NB4 (cell line): ENCODE results near the gene PCDHGC5.

Experiments used
- DNase-seq: peaks from one replicate; pipeline ENCODE4 v3.0.0; 2010; ENCODE audit warnings: low read depth
- H3K4me3 ChIP-seq: one replicate; pipeline ENCODE4 v1.5.1; 2011; ENCODE audit warnings: mild to moderate bottlenecking, low read depth, low read length, moderate library complexity
- CTCF ChIP-seq: IDR thresholded peaks from one replicate; pipeline ENCODE4 v1.5.1; 2012; ENCODE audit warnings: low read depth, low read length
- MAX ChIP-seq: IDR thresholded peaks from 2 replicates; pipeline ENCODE4 v1.6.1; 2011; ENCODE audit warnings: low read depth, low read length
- MYC ChIP-seq: IDR thresholded peaks from 2 replicates; pipeline ENCODE4 v1.6.1; 2011; ENCODE audit warnings: low read depth, low read length
- POLR2A ChIP-seq: IDR thresholded peaks from 2 replicates; pipeline ENCODE4 v1.6.1; 2011; ENCODE audit warnings: mild to moderate bottlenecking; ENCODE audit not compliant: insufficient read length; ENCODE audit errors: extremely low read depth

The PCDHGC5 gene

GRCh38 chr5:141476132-141476911 lies 12.6 kb upstream of the PCDHGC5 start:
- no peak for TF ChIP-seq CTCF
- no peak for TF ChIP-seq MYC
- TF ChIP-seq MAX = no peak
- no peak for TF ChIP-seq POLR2A
- H3K4me3 ChIP-seq = peak overlapping the region; percentile 91
- DNase-seq = peak; percentile 62

GRCh38 chr5:141477044-141477575 lies 11.8 kb upstream of the PCDHGC5 start:
- DNase-seq = no peak
- peak overlapping the region; percentile 91 for H3K4me3 ChIP-seq
- TF ChIP-seq MYC = no peak
- TF ChIP-seq CTCF = no peak
- TF ChIP-seq MAX = no peak
- TF ChIP-seq POLR2A = no peak

GRCh38 chr5:141477815-141478214 lies 11.1 kb upstream of the PCDHGC5 start:
- no peak for TF ChIP-seq CTCF
- no peak for TF ChIP-seq MAX
- no peak for TF ChIP-seq MYC
- TF ChIP-seq POLR2A = no peak
- H3K4me3 ChIP-seq = no peak overlapping the region
- no peak for DNase-seq

- H3K4me3 ChIP-seq = no peak overlapping the region
- TF ChIP-seq MYC (no peak), CTCF (no peak), POLR2A (no peak), MAX (no peak)
- DNase-seq = peak; percentile 24
Observed at GRCh38 chr5:141478321-141478945, 10.4 kb upstream of the PCDHGC5 start.

GRCh38 chr5:141479776-141480175 lies 9.1 kb upstream of the PCDHGC5 start:
- peak; percentile 66 for DNase-seq
- TF ChIP-seq MYC (no peak), MAX (no peak), POLR2A (no peak), CTCF (no peak)
- H3K4me3 ChIP-seq = no peak overlapping the region
